HG03439 (cell line): ENCODE data around the gene MAN1C1.

Source experiments
- ATAC-seq: cut with Tn5 transposase; IDR thresholded peaks from one replicate; pipeline ENCODE4 v1.9.1; 2021; ENCODE audit warnings: mild to moderate bottlenecking, moderate library complexity; ENCODE audit not compliant: unreplicated experiment

The MAN1C1 gene

DNA sequence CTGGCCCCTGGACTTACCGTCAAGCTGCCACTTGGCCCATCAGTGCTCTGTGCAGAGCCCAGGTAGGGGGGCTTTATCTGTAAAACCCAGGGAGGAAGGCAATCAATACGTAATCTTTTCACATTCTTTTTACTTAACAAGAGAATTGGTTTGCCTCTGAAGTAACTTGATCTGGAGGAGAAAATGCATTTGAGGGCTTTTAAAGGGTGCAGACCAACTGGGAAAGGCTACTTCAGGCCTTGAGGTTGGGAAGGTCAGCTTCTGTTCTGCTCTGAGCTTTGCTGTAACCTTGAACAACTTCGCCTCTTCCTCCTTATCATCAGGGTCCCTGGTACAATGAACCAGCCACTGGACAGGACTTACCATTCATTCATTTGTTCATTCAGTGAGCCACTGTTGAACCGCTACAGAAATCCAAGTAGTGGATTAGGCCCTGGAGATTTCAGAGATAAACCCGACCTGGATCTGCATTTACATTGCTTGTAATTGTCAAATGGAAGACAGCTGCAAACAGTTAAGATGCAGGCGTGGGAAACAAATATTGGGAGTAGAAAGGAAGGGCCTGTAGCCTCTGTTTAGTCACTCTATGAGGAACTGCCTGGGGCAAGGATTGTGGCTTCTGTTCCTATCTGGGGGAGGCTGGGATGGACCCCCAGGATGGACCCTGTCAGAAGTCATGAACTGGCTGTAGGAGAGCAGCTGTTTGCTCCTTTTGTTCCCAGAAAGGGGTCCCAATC, 90.9 kb downstream of the MAN1C1 start:
- no peak for ATAC-seq

DNA sequence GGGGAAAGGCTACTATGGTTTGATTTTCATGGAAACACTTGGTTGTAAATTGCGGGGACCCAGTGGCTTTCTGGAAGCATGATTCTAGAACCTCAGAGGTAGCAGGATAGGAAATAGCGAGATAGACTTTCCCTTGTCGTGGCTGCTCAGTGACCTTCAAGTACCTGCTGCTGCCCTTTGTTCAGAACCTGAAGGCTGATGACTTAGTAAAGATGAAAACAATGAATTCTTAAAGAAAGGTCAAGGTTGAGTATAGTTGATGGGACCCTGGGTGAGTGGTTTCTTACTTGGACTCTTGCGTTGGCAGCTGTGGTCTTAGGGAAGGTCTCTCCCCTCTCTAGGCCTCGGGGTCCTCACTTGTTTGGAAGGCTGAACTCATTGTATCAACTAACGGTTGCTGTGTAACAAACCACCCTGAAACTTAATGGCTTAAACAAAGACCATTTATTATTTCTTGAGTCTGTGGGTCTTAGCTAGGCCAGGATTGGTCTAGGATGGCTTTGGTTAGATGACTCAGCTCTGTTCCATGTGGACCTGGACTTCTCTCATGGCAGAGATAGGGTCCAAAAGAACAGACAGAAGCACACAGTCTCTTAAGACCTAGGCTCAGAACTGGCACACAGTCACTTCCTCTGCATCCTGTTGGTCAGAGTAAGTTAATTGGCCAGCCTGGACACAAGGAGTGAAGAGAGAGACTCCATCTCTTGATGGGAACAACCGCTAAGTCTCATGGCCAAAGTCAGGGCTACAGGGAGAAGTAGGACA, 94.2 kb downstream of the MAN1C1 start:
- no peak for ATAC-seq

DNA sequence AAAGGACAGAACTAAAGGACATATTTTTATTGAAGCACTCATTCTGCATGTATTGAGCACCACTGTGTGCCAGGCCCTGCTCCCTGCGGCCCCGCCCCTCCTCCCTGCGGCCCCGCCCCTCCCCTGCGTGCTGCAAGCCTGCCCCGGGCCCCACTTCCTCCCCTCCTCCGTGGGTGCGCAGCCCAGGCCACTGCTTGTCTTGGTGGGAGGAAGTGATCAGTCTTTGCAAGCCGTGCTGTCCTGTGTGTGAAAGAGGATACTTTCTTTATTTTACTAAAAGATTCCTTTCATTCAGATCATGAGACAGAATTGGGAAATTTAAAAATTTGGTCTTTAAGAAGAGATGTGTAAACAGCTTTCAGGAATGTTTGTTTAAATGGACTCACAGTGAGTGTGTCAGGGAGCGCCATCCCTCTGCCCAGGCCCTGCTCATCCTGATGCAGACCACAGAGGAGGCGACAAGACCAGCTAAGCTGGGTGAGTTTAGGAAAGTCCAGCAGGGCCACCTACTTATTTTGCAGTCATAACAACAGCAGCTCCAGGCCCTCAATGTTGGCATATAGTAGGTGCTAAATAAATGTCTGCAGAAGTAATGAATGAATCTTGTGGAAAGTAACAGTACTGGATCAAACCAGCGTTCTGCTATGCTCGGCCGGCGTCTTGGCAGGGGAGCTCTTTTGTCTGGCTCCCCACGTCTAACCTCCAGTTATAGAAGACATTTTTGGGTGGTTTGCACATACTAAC, 95.1 kb downstream of the MAN1C1 start:
- ATAC-seq, result no peak

DNA sequence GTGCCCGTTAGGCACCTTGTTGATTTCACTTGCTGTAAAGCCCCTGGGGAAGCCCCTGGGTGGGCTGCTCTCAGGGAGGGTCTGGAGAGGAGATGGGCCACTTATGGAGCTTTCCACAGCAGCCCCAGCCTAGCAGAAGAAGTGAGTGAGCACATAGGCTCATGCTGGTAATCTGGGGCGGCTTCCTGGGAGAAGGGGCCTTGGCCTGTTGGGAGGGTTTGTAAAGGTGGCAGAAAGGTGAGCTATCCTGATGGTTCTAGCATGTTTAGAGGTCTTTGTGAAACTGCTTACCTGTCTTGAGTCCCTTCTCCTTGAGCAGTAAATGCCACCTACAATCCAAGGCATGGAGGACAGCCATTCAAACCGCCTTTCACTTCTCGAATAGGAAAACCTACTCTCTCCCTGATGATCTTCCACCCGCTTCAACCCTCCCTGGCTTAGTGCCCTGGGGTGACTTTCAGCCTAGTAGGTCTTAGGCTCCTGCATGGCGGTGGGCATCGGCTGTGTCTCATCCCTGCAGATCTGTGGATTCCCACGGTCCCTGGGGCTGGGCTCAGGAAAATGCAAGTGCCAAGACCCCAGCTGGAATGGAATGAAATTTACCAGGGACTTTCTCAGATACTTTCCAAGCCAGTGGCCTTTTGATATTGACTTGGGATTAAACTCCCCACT, 95.8 kb downstream of the MAN1C1 start:
- no peak for ATAC-seq

DNA sequence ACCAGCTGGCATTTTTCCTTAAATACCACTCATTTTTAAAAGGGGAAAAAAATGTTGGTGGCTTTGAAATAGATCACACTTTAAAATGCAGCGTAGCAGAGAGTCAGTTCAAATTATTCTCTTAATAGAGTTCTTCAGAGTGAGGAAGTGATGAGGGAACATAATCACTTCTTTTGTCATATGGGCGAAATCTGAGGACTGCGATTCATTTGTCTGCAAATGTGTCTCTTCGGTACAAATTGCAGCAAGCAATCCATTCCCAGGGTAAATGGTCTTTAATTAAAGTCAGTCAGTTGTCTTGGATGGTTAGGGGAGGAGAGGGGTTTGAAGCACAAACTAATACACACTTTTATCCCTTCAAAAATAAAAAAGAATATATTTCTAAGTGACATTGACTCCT, 97.4 kb downstream of the MAN1C1 start:
- no peak for ATAC-seq

DNA sequence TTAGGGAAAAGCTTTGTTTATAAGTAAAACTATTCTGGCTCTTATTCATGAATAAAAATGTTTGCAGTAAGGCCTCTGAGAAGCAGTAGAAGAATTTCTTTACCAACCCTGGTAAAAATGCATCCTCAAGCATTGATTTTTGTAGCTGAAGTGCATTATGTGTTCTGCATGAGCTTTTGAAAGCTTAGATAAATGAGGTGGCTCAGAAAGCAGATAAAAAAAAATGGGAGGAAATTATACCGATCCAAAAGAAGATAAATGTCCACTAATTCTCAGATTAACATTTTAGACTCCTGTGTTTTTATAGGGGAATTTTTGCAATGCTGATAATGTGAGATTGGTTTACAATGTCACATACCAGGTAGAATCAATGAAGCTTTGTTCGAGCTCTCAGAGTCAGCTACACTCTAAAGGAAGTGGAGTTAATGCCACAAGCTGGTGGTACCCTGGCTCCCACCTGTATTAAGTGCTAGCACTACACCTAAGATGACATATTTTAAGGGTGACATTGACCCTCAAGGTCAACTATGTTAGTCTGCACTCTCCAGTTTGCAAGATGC, 97.9 kb downstream of the MAN1C1 start:
- no peak for ATAC-seq

DNA sequence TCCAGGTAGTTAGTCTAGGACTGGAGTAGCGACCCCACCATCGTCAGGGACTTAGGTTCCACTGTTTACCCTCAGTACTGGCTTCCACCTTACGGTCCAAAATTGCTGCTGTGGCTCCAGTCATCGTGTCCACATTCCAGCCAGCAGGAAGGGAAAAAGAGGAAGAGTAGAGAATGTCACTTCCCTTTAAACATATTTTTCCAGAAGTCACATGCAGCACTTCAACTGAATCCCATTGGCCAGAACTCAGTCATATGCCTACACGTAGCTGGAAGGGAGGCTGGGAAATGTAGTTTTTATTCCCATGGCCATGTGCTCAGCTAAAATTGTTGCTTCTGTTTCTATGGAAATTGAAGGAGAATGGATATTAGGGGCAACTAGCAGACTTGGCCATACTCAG, 99.3 kb downstream of the MAN1C1 start:
- ATAC-seq, result no peak

DNA sequence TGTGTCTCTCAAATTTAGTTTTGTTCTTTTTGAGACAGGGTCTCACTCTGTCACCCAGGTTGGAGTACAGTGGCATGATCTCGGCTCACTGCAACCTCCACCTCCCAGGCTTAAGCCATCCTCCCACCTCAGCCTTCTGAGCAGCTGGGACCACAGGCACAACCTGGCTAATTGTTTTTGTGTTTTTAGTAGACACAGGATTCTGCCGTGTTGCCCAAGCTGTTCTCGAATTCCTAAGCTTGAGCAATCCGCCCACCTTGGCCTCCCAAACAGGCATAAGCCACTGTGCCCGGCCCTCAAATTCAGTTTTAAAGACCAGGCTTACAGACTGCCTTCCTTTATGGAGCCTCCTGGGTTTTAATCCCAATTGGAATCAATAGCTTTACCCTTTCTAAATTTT, 99.7 kb downstream of the MAN1C1 start:
- no peak for ATAC-seq

DNA sequence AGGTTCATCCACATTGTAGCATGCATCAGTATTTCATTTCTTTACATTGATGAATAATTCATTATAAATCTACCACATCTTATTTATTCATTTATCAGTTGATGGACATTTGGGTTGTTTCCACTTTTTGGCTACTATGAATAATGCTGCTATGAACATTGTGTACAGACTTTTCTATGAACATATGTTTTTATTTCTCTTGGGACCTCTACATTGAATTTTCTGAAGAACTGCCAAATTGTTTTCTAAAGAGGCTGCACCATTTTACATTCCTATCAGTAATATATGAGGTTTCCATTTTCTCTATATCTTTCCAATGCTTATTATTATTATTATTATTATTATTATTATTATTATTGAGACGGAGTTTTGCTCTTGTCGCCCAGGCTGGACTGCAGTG, 102.1 kb downstream of the MAN1C1 start:
- no peak for ATAC-seq

DNA sequence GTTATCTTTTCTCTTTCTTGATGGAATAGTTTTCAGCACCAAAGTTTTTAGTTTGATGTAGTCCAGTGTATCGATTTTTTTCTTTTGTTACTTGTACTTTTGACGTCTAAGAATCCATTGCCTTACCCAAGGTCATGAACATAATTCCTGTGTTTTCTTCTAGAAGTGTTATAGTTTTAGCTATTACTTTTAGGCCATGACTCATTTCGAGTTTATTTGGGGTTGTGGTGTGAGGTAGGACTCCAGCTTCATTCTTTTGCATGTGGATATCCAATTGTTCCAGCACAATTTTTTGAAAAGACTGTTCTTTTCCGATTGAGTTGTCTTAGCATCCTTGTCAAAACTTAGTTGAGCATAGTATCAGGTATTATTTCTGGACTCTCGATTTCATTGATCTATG, 104.0 kb downstream of the MAN1C1 start:
- ATAC-seq, result no peak

DNA sequence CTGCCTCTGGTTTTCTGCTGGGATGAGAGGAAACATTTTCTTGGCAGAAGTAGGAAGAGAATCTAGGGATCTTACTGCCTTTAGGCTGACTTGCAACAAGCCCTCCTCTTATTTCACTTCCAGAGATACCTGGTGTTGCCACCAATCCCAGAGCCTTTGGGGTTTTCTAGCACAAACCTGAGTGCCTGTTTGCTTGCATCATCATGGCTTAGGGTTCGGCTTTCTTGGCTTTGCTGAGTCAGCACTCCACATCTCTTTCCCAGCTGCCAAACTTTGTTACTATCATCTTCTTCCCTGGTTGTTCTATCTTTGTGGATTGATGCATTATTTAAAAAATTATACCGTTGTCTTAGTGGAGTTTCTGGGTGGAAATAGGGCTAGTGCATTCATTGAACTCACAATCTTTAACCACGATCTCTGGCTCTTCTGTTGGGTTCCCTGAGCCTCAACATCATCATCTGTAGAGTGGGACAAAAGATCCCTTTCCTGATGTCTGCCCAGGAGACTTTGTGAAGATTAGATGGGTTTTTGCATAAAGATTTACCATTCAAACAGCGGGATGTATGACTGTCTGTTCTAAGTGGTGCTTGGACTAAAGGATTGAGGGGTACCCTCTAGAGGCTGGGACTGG, 106.8 kb downstream of the MAN1C1 start:
- ATAC-seq, result no peak

DNA sequence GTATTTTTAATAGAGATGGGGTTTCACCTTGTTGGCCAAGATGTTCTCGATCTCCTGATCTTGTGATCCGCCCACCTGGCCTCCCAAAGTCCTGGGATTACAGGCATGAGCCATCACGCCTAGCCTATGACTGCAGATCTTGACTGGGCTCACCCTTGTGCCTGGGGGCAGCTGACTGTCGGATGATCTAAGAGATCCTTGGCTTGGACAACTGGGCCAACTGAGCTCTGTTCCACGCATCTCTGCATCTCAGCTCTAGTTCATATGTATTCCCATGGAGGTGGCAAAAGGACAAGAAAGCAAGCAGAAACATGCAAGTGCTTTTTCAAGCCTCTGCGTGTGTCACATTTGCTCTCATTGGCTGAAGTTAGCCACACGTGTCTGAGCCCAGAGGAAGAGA, 107.6 kb downstream of the MAN1C1 start:
- no peak for ATAC-seq

DNA sequence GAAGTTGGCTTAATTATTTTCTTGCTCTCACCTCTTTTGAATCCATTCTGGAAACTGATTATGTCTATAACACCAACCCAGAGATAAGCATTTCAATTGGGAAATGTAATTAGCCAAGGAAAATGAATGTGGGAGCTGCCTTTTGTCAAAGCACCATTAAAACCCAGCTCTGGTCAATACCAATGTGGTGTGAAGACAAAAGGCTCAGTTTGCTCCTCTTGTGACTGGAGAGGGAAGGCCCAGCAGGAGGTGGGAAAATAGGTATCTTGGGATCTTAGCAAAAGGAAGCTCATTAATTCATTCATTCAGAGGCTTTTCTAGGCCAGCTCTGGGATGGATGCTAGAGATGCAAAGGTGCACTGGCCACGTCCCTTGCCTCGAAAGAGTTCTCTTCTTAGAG, 108.4 kb downstream of the MAN1C1 start:
- no peak for ATAC-seq

DNA sequence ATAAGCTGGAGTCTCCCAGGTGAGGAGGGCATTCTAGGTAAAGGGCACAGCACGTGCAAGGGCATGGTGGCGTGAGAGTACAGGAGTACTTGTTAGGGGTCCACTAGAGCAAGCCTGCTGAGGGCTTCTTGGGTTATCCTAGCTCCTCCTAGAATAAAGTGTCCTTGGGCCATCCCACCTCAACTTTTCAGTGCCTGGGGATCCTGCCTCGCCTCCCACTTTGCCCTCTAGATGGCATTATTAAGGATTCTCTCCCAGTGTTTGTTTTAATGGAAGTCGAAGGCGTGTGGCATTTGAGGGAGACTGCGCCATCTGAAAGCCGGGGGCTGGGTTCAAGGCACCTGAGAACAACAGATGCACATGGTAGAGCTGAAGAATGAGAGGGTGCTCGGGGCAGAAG, 108.9 kb downstream of the MAN1C1 start:
- ATAC-seq, result no peak

DNA sequence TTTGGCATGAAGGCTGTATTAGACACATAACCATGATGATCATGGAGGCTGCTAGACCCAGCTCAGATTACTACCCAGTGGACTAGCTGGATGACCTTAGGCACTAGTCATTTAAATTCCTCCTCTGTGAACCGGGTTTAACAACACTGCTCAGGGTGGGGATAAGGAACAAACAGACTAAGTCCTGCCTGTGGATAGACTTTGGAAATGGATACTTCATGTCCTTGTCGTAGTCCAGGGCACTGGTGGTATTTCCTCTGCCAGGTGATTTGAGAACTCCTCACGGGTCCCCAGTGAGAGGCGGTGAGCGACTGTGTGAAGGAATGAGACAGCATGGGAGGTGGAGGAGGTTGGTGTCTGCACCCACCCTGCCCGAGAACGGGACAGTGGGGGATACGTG, 110.5 kb downstream of the MAN1C1 start:
- no peak for ATAC-seq

DNA sequence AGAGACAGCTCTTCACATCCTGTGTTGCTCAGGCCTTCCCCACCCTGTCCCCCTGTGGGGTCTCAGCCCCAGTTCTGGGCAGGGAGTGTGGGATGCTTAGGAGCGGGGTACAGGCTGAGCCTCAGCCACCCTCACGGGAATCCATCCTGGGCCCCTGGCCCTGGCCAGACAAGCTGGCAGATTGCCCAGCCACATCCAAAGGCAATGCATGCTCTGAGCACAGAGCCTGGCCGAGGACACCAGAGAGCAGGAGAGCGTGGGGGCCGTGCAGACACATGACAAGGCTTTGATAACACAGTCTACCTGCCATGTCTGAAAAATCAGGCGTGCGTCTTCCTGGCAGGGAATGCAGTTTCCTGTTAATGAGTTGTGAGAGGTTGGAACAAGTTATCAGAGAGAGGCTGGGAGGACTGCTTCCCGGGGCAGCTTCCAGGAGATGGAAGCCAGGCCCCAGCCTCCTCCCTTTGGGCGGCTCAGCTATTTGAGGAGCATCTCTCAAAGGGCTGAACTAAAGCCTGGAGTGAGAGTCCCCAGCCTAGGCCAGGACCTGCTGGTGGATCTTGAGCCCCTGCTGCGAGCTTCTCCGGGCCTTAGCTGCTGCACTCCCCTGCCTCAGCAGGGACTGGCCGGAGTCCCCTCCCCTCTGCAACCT, 111.2 kb downstream of the MAN1C1 start:
- no peak for ATAC-seq

DNA sequence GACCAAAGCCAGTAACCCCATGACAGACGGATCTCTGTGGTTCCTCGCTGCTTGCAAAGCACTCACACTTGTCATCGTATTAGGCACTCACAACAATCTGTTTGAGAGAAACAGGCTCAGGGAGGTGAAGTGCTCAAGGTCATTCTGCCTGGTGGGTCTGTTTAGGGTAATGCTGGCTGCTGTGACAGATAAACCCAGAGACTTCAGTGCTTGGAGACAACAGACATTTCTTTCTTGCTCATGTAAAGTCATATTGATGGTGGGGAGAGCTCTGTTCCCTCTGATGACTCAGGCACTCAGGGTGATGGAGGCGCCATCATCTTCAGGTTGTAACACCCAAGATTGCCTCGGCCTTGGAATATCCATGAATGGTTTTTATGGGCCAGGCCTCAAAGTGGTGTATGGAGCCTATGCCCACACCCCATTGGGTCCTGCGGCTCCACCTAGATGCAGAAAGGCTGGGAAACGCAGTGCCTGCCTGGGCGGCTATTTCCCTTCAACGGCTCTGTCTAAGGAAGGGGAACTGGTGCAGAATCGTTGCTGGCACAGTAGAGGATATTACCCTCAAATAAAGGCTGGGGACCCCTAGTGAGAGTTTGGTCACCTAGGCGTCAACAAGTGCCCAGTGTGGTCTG, 111.8 kb downstream of the MAN1C1 start:
- ATAC-seq, result no peak

DNA sequence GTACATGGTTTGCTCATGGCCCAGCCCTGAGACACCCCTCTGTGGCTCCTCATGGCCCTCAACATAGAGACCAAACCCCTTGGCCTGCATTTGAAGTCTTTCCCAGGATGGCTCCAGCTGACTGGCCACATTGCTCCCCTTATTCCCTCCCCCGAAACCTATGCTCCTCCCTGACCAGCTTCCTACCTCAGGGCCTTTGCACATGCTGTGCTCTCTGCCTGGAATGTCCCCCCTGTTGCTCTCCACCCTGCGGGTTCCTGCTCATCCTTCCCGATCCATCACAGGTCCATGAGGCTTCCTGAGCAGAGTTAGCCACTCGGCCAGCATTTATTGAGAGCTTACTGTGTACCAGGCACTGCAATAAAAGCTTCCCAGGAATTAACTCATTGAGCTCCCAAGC, 112.5 kb downstream of the MAN1C1 start:
- no peak for ATAC-seq

DNA sequence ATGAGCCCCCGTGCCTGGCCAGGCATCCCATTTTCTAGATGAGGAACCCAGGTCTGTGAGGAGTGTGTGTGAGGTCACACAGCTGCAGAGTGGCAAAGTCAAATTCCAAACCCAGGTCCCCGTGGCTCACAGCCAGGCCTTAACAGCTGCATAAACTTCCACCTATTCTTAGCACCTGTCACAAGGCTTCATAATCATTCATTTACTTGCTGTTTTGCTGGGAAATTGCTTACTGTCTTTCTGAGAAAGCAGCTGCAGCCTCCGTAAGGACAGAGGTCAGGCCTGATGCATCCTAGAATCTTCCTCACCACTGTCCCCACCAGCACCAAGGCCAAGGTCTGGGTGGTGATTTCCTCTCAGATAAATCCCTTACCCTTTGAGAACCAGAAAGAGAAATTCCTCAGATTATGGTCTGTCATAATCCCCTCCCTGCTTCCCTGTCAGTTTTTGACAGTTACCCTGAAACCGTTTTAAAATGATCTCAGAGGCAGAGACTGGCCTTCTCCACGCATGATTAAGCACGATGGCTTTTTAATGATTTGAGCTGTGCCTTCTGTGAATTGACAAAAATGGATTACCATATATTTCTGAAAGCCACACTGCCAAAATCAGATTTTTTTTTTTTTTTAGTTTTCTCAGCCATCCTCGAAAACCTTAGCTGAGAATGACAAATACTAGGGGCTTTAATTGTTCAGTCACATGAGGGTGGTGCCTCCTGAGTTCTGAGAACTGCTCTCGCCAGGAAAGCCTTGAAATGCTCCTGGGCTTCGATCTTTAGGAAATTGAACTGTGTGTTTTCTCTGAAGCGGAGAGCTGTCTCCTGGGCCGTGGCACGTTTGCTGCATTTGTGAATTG, 113.4 kb downstream of the MAN1C1 start:
- no peak for ATAC-seq
